T-helper 9 cell (primary cell): Measurements from ENCODE around the gene TSPAN18.
A peak's percentile ranks its signal among the peaks of the same experiment; 100 is the strongest.

Experiments used
- DNase-seq: peaks from one replicate; pipeline ENCODE4 v3.0.0-alpha.2; 2020

TSPAN18 gene

DNA sequence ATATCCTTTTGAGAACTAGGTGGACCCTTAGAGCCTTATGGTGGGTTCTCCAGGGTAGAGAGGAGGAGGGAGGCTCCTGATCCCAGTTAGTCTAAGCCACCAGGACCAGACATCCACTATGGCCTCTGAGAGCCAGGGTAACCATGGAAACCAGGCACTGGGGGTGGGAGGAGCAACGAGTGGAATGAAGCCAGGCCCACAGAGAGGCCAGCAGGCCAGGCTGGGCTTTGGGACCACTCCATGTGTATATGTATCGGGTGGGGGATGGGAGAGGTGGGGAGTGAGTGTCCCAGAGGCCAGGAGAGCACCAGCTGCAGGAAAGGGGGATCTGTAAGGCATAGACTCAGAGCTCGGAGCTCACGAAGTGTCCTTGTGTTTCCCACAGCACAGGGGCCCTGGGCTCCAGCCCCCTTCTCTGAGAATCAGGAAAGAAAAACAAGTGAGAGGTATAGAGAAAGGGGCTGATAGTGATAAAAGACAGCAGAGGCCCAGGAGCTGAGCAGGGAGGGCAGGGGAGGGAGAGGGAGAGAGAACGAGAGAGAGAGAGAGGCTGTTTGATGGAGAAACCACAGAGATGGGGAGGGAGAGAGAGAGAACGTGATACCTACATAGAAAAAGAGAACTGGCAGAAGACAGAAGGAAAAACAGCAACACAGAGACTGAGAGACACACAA lies 15.5 kb upstream of the TSPAN18 start:
- DNase-seq: no peak

GRCh38 chr11:44711787-44712608 lies 14.8 kb upstream of the TSPAN18 start:
- no peak for DNase-seq

DNA sequence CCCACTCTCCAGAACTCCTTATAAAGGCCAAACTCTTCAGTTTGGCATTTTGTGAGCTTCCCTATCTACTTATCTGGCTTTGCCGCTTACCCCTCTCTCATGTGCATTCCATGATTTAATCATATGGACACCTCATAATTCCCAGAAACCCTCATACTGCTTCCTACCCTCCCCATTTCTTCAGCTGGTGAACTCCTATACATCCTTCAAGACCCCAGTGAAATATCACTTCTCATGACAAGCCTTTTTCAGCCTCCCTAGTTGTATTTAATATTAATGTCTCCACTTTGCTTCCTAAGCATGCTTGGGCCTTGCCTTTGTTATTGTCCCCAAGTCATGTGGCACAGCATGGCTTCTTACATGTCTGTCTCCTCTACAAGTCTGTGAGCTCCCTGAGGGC lies 13.7 kb upstream of the TSPAN18 start:
- DNase-seq: no peak

- no peak for DNase-seq
Observed at GRCh38 chr11:44716256-44716655, 10.5 kb upstream of the TSPAN18 start.

DNA sequence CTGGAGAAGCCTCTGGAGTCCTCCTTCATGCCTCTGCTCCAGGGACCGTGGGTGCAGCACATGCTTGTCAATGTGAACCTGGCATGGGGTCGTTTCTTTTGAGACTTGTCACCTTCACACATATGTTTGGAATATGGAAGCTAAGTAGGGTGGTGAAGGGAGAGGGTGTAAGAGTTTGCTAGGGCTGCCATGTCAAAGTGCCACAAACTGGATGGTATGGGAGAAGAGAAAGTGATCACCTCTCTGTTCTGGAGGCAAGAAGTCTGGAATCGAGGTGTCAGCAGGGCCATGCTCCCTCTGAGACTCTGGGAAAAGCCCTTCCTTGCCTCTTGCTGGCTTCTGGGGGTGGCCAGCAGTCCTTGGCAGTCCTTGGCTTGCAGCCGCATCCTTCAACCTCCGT lies 8.7 kb upstream of the TSPAN18 start:
- no peak for DNase-seq

- DNase-seq: no peak
Observed at GRCh38 chr11:44718612-44719390, 8.0 kb upstream of the TSPAN18 start.

DNA sequence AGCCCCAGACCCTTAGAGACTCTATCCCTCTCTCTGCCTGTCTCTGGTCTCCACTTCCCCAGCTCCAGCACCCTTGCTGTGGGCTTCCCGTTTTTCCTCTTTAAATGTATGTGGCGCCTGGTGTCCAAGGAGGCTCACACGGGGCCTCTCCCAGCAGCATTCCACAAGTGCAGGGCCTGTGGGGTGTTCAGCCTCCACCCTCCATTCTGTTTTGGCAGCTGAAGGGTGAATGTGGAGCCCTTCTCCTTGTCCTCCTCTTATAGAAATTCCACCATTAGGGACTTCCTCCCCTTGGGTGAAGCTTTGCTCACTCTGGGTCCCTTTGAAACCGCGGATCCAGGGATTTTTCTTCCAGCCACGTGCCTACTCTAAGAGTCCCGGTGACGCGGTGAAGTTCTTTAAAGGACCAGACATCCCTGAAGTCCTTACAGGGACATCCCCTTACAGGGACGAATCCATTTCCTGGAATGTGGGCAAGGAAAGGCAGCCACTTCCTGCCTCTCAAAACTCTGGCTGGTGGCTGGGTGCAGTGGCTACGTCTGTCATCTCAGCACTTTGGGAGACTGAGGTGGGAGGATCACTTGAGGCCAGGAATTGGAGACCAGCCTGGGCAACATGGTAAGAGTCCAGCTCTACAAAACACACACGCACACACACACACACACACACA lies 1.6 kb upstream of the TSPAN18 start:
- DNase-seq: no peak

- DNase-seq: no peak
Observed at GRCh38 chr11:44725757-44726282, 942 bp upstream of the TSPAN18 start.

DNA sequence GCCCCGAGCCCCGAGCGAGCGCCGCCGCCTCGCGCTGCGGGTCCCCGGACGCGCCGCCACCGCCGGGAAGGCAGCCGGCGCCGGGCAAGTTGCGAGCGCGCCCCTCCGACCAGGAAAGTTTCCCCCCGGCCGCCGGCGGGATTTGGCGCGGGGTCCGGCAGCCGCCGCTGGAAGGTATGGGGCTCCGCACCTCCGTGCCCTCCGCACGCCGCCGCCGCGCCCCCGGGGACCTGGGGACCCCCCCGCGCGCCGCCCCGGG lies 281 bp downstream of the TSPAN18 start:
- peak; percentile 21 for DNase-seq

DNA sequence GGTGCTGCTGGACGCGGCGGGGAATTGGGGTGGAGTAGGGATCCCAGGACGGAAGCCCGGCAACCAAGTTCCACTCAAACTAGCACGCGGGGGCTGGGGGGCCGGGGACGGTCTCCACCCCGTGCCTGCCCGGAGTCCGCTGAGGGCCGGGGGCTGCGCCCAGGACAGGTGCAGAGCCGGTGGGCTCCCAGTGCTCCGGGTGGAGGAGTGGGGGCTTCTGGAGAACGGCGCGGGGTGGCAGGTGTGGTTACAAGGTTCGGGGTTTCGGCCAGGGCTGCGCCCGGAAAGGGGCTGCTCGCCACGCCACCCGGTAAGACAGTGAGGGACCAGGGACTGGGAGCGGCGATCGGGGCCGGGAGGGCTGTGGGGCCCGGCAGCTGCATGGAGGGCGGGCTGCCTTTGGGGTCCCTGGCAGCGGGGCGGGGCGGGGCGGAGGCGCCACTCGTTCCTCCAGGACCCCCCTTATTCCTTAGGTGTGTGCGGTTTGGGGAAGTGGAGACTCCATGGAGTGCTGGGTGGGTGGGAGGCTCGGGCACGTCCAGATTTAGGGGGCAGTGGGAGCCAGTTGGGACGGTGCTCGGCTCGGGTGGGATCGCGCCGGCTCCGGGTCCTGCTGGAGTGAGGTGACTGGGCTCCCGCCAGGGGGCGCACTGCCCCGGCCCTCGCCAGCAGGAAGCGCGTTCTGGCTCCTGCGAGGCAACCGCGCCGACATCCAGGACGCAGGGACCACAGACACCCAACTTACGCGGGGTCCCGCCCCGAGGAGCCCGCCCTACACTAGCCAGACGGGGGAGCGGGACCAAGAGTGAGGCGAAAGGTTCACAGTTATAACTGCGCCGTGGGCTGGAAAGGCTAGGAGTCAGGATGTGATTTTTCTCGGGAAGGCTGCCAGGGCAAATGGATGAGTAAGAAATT lies 868 bp downstream of the TSPAN18 start:
- peak; percentile 77 for DNase-seq

DNA sequence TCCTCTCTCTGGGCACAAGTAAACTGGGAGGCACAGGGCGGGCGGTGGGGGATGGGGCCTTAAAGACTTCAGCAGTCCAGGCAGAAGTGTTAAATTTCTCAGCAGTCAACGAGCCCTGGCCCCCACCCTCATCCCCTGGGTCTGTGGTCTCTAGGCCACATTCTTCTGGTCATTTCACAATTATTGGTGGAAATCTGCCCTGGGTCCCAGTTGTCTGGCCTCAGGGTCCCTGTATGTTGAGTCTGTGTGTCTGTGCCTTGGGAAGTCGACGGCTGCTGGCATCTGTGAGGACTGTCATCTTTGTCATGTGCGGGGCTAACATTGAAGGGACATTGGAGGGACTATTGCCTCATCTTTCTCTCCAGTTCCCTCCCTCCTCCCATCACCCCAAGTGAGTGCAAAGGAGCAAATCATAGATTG lies 1.7 kb downstream of the TSPAN18 start:
- DNase-seq: no peak

GRCh38 chr11:44729063-44729462 lies 2.3 kb downstream of the TSPAN18 start:
- no peak for DNase-seq

DNA sequence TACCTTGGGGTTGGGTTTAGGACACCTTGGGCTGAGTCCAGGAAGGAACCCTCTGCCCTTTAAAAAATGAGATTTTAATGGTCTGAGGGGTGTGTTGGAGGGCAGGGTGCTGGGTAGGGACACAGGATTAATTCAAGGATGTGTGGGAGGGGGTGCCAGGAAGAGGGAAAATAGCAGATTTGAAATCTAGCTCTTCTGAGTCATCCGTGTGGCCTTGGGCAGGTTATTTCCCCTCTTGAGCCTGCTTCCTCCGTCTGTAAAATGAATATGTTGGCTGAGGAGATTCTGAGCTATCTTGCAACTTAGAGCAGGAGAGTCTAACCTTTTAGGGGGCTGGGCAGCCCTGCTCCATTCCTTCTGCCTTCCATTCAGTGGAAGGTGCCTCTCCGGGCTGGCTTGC lies 3.0 kb downstream of the TSPAN18 start:
- DNase-seq: no peak

DNA sequence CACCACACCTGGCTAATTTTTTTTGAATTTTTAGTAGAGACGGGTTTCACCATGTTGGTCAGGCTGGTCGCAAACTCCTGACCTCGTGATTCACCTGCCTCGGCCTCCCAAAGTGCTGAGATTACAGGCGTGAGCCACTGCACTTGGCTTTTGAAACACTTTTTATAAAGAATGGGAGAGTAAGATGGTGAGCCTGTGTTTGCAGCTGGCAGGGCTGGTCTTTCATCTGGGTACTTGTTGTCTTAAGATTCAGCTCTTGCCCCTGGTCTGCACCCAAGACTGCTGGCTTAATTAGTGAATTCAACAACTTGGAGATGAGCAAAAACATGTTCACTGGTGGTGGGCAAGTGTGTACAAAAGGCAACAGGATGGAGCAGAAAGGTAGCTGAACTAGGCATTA lies 4.0 kb downstream of the TSPAN18 start:
- DNase-seq: no peak

DNA sequence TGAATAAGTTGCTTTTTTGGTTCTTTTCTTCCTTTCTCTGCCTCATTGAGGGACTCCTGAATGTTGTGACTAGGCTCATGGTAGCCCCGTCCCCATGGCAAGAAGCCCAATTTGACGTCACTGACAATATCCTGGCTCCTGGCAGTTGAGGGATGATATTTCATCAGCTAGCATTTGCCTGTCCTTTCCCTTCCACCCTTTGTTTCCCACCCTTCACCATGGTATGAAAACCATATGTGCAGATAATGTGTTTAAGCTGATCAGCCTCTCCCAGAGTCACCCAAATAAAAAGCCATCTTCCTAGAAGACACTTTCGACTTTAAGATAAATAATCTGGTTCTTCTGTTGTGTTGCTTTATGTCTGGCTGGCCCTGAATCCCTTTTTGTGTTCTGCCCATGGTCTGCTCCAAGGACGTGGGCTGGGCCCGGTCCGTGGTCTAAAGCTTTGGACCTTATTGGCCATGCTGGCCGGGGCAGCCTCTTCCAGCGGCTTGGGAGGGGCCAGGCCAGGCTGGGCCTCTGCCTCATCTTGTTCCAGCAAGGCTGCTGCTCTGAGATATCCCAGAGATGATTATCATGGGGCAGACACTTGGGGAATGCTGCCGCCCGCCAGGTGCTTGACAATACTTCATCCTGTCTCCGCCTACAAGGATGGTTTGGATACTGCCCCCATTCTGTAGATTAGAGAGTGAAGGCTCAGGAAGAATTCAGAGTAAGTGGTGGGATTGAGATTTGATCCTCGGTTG lies 5.1 kb downstream of the TSPAN18 start:
- no peak for DNase-seq

- no peak for DNase-seq
Observed at GRCh38 chr11:44732564-44732963, 5.8 kb downstream of the TSPAN18 start.

- DNase-seq: no peak
Observed at GRCh38 chr11:44733877-44734276, 7.1 kb downstream of the TSPAN18 start.

DNA sequence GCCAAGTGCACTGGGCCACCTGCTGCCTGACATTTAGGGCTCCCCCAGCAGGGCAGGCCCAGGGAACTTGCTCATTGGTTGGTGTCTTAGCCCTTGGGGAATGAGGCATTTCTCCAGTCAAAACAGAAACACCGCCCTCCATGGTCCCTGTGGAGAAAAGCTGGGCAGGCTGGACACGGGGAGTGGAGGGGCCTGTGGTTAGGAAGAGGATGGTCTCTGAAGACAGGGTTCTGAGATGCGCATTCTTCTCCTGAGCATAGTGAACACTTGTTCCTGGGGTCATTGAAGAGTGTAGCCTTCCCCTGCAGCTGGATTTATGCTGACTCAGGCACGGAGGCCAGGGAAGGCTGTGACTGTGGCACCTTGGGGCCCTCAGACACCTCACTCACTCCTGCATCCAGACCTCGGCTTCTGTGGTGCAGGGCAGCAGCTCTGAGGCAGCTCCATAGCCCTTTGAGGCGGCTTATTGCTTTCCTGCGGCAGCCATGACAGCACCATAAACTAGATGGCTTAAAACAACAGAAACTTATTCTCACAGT lies 8.2 kb downstream of the TSPAN18 start:
- DNase-seq: no peak

GRCh38 chr11:44736791-44737190 lies 10.0 kb downstream of the TSPAN18 start:
- DNase-seq: no peak

- DNase-seq: no peak
Observed at GRCh38 chr11:44737245-44738085, 10.7 kb downstream of the TSPAN18 start.
